ENCODE measurements around the gene ZBTB20.
"Not testable (repeated sequence)": the region's sequence is repeated elsewhere in the genome, so short reads cannot be mapped to it uniquely, and the experiment has no call there.

ZBTB20 gene

GRCh38 chr3:115147329-115148141, 447 bp upstream of the ZBTB20 start:
- DNase-seq (ENCODE audit: low read depth): peak; percentile 66

DNA sequence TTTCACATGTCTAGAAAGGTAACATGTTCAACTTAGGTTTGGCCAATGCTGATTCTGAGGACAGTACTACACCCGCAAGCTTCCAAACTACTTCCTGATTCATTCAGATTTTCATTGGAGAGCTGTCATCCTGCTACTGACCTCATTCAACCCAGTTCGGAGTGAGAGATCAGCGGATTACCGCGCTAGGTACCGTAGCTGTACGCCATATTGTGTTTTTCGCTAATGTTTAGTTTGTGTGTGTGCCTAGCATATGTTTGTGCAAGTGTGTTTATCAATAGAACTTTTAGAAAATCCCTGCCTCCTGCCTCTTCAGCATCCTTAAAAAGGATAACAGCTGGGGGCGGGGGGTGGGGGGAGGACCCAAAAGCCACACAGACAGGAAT, 1.1 kb downstream of the ZBTB20 start:
- no peak for DNase-seq (ENCODE audit: low read depth)

GRCh38 chr3:115141033-115141757, 5.9 kb downstream of the ZBTB20 start:
- no peak for DNase-seq (ENCODE audit: low read depth)

DNA sequence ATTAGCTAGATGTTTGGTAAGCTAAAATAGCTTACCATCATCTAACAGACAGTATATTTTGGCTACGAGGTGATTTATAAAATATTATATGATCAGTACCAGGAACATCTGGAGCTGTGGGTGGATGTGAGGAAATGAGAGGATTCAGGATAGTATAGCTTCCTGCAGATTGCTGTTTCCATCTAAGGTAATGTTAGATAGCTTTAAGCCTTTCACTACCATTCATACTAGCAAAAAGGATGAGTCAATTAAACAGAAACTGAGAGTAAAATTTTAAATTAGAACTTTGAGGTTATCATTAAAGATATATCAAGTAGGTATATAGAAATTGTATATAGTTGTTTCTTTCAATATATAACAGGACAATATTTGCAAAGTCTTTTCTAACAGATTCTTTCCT, 8.0 kb downstream of the ZBTB20 start:
- no peak for DNase-seq (ENCODE audit: low read depth)

- no peak for DNase-seq (ENCODE audit: low read depth)
Observed at GRCh38 chr3:115134648-115135347, 12.3 kb downstream of the ZBTB20 start.

GRCh38 chr3:115127208-115127607, 19.9 kb downstream of the ZBTB20 start:
- no peak for DNase-seq (ENCODE audit: low read depth)

- no peak for DNase-seq (ENCODE audit: low read depth)
Observed at GRCh38 chr3:115120597-115120996, 26.5 kb downstream of the ZBTB20 start.

GRCh38 chr3:115113367-115113766, 33.7 kb downstream of the ZBTB20 start:
- no peak for DNase-seq (ENCODE audit: low read depth)

GRCh38 chr3:115111632-115112031, 35.5 kb downstream of the ZBTB20 start:
- DNase-seq (ENCODE audit: low read depth): no peak

- no peak for DNase-seq (ENCODE audit: low read depth)
Observed at GRCh38 chr3:115110830-115111229, 36.3 kb downstream of the ZBTB20 start.

DNA sequence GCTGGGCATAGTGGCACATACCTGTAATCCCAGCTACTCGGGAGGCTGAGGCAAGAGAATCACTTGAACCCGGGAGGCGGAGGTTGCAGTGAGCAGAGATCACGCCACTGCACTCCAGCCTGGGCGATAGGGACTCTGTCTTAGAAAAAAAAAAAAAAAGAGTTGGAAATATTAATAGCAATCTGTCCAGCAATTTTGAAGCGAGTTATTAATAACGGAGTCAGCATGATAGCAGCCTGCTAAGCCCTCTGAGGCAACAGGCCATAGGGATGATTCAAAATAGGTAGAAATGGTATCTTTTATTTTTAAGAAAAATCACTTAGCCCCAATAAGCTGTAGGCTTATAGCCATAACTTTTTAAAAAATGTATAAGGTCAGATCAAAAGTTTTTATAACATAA, 37.0 kb downstream of the ZBTB20 start:
- DNase-seq (ENCODE audit: low read depth): not testable (repeated sequence)

DNA sequence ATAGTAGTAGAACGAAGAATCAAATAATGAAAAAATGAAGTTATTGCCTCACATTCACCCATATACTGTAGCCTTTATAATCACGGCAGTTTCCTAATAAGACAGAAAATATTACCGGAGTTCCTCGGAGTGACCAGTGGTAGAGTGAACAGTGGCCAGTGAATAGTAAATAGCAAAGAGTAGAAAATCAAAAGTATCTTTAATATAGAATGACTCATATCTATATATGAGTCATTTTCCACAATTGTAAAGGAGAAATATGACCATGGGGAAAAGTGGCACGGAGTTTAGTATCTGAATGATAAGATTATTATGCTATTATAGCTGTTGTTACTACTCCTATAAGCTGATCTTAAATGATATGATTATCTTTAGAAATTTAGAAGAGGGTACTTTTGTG, 38.5 kb downstream of the ZBTB20 start:
- DNase-seq (ENCODE audit: low read depth): no peak

GRCh38 chr3:115102046-115102445, 45.0 kb downstream of the ZBTB20 start:
- no peak for DNase-seq (ENCODE audit: low read depth)

GRCh38 chr3:115100806-115101205, 46.3 kb downstream of the ZBTB20 start:
- DNase-seq (ENCODE audit: low read depth): no peak

GRCh38 chr3:115099986-115100571, 47.0 kb downstream of the ZBTB20 start:
- DNase-seq (ENCODE audit: low read depth): no peak

DNA sequence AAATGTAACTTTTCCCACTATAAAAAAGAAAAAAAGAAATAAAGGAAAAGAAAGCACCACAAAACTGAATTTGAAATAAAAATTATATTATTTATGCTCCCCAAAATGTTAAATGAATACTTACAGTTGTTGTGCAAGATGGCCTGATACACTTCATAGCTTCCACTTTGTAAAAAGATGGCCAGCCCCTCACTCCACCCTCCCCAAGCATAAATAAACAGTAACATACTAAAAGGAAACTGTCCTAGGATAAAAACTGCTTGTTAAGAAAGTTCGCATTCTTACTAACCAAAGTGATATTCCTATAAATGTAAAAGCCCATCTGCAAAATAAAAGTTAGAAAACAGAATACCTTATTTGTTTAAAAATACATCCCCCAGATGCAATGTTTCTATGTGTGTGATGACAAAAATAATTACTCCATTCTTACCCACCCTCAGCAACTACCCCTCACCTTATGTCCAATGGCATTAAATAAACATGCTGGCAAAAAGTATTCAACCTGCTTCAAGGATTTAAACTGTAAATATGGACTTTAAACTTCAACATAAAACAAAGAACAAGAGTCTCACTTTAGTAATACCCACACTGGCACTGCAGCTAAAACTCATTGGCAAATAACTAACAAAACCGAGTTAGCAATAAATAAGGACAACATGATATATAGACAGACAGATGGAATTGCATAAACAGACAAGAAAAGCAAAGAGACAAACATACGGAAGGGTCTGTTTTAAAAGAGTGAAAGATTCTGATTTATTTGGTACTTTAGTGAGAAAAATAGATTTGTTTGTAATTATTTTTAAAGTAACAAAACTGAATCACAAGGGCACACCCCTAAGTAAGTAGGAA, 47.7 kb downstream of the ZBTB20 start:
- no peak for DNase-seq (ENCODE audit: low read depth)

- DNase-seq (ENCODE audit: low read depth): no peak
Observed at GRCh38 chr3:115098354-115099073, 48.6 kb downstream of the ZBTB20 start.

- DNase-seq (ENCODE audit: low read depth): no peak
Observed at GRCh38 chr3:115095236-115095635, 51.9 kb downstream of the ZBTB20 start.

- no peak for DNase-seq (ENCODE audit: low read depth)
Observed at GRCh38 chr3:115092220-115092791, 54.8 kb downstream of the ZBTB20 start.

DNA sequence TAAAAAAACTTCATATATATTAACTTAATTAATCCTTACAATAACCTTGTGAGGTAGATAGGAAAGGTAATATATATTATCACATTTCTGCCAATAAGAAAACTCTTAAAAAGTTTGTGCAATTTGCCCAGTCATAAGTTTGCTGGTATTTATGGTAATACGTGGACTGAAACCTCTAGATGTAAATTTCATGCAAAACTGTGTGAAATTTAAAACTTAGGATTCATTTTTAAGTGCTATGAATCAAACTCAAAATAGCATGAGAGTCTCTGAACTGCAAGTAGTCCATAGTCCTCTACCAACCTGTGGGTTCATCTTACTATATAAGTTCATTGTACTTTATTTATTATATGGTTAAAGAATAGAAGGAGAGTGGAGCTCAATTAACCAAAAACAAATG, 56.4 kb downstream of the ZBTB20 start:
- DNase-seq (ENCODE audit: low read depth): no peak

GRCh38 chr3:115089481-115089880, 57.6 kb downstream of the ZBTB20 start:
- DNase-seq (ENCODE audit: low read depth): no peak

Data from stimulated activated CD8-positive, alpha-beta memory T cell treated with anti-CD3 and anti-CD28 coated beads, Interleukin-15, amount 100 ng/mL, for 24 hours (primary cell).